Liver (tissue), 9 donors: ENCODE results near the gene LMLN. TPM values are rescaled to one million over a fixed set of nuclear protein-coding genes. Genes with fewer than 3 reads are reported as not detected.

Source experiments
- DNase-seq: peaks from one replicate; pipeline ENCODE4 v3.0.0-alpha.2; 2017; ENCODE audit warnings: low spot score
- H3K27ac ChIP-seq, 2 donors: one replicate each; pipeline ENCODE4 v1.7.0; 2013; ENCODE audit warnings: inconsistent platforms in 2 of 2, low read length in 2 of 2, control low read depth in 1 of 2, low read depth in 1 of 2, mild to moderate bottlenecking in 1 of 2
- H3K27me3 ChIP-seq, 4 donors: one replicate each; pipeline versions ENCODE4 v1.6.1 to v1.7.0; 2013; ENCODE audit warnings: low read length in 3 of 4, inconsistent platforms in 1 of 4, mild to moderate bottlenecking in 1 of 4, moderate library complexity in 1 of 4; ENCODE audit not compliant: control insufficient read depth in 4 of 4, insufficient read depth in 4 of 4
- H3K36me3 ChIP-seq, 4 donors: one replicate each; pipeline versions ENCODE4 v1.6.1 to v1.7.0; 2013; ENCODE audit warnings: low read length in 3 of 4, mild to moderate bottlenecking in 3 of 4, low read depth in 1 of 4, moderate library complexity in 1 of 4; ENCODE audit not compliant: control insufficient read depth in 4 of 4, insufficient read depth in 3 of 4
- H3K4me1 ChIP-seq, 4 donors: one replicate each; pipeline versions ENCODE4 v1.6.1 to v1.7.0; 2013; ENCODE audit warnings: low read length in 3 of 4, mild to moderate bottlenecking in 3 of 4, moderate library complexity in 1 of 4; ENCODE audit not compliant: control insufficient read depth in 4 of 4, insufficient read depth in 4 of 4
- H3K4me3 ChIP-seq, 3 donors: one replicate each; pipeline versions ENCODE4 v1.6.1 to v1.7.0; 2013; ENCODE audit warnings: low read length in 3 of 3, control low read depth in 1 of 3, low read depth in 1 of 3, mild to moderate bottlenecking in 1 of 3
- H3K9ac ChIP-seq, 2 donors: one replicate each; pipeline ENCODE4 v1.7.0; 2013; ENCODE audit warnings: low read length in 2 of 2, mild to moderate bottlenecking in 2 of 2, moderate library complexity in 2 of 2, control low read depth in 1 of 2, low read depth in 1 of 2
- H3K9me3 ChIP-seq, 4 donors: one replicate each; pipeline versions ENCODE4 v1.6.1 to v1.7.0; 2013; ENCODE audit warnings: low read length in 3 of 4; ENCODE audit not compliant: control insufficient read depth in 4 of 4
- ATF3 ChIP-seq: IDR thresholded peaks from 2 replicates; pipeline ENCODE4 v1.6.1; 2016; ENCODE audit warnings: antibody characterized with exemption
- CTCF ChIP-seq: fragments of 150-350 bp; IDR thresholded peaks from 2 replicates; pipeline ENCODE4 v1.5.1; 2017; ENCODE audit warnings: improper control_type of control experiment, low read depth, low read length; ENCODE audit not compliant: missing input control
- EGR1 ChIP-seq, 2 donors: IDR thresholded peaks; 2 replicates each; pipeline ENCODE4 v1.6.1; 2016 to 2018; ENCODE audit warnings: antibody characterized with exemption in 2 of 2, low read depth in 2 of 2
- FOXA1 ChIP-seq: IDR thresholded peaks from 2 replicates; pipeline ENCODE4 v1.6.1; 2016; ENCODE audit warnings: antibody characterized with exemption
- GABPA ChIP-seq, 2 donors: IDR thresholded peaks in 1 of 2; conservative IDR thresholded peaks in 1 of 2; 2 replicates each; pipeline ENCODE4 v1.6.1; 2016; ENCODE audit warnings: antibody characterized with exemption in 2 of 2, mild to moderate bottlenecking in 1 of 2, moderate library complexity in 1 of 2
- HNF4A ChIP-seq, 2 donors: conservative IDR thresholded peaks; 2 replicates each; pipeline ENCODE4 v1.6.1; 2016; ENCODE audit warnings: antibody characterized with exemption in 2 of 2, mild to moderate bottlenecking in 2 of 2
- HNF4G ChIP-seq: IDR thresholded peaks from 2 replicates; pipeline ENCODE4 v1.6.1; 2016; ENCODE audit warnings: antibody characterized with exemption
- JUND ChIP-seq, 2 donors: IDR thresholded peaks; 2 replicates each; pipeline ENCODE4 v1.6.1; 2016; ENCODE audit warnings: antibody characterized with exemption in 2 of 2
- RAD21 ChIP-seq, 2 donors: IDR thresholded peaks; 2 replicates each; pipeline ENCODE4 v1.6.1; 2016; ENCODE audit warnings: antibody characterized with exemption in 2 of 2, mild to moderate bottlenecking in 2 of 2
- REST ChIP-seq: IDR thresholded peaks from 2 replicates; pipeline ENCODE4 v1.6.1; 2016; ENCODE audit warnings: antibody characterized with exemption, mild to moderate bottlenecking
- RXRA ChIP-seq, 2 donors: IDR thresholded peaks; 2 replicates each; pipeline ENCODE4 v1.6.1; 2017 to 2018; ENCODE audit warnings: antibody characterized with exemption in 2 of 2, mild to moderate bottlenecking in 1 of 2
- SP1 ChIP-seq: IDR thresholded peaks from 2 replicates; pipeline ENCODE4 v1.6.1; 2018; ENCODE audit warnings: antibody characterized with exemption, mild to moderate bottlenecking
- TAF1 ChIP-seq: conservative IDR thresholded peaks from 2 replicates; pipeline ENCODE4 v1.6.1; 2016; ENCODE audit warnings: antibody characterized with exemption, mild to moderate bottlenecking
- YY1 ChIP-seq: IDR thresholded peaks from 2 replicates; pipeline ENCODE4 v1.6.1; 2016; ENCODE audit warnings: antibody characterized with exemption, mild to moderate bottlenecking
- ZBTB33 ChIP-seq: IDR thresholded peaks from 2 replicates; pipeline ENCODE4 v1.6.1; 2016; ENCODE audit warnings: antibody characterized with exemption
- WGBS: extraction: QIAGEN DNeasy Blood & Tissue Kit; methylation state at CpG from one replicate; pipeline ENCODE4 v1.1.7; 2013; 5-methylcytosine and 5-hydroxymethylcytosine counted together
- polyA plus RNA-seq, 2 donors: library from polyadenylated mRNA; stranded (reverse) in 1 of 2; unstranded in 1 of 2; fragments of 200-250 nt in 1 of 2; fragments of >200 nt in 1 of 2; fragmentation: Nextera tagmentation in 1 of 2; extraction: Ambion mirVana in 1 of 2; gene quantifications; one replicate each; pipeline versions ENCODE4 v1.2.1 to v1.2.3, GENCODE V29; 2013 to 2015
- total RNA-seq, 2 donors: library from RNA; depleted of rRNA; stranded (reverse); fragments of >200 nt; gene quantifications; one replicate each; pipeline ENCODE4 v1.2.3, GENCODE V29; 2014
- donor health status: healthy.
- donor health status: healthy.
- donor health status: healthy.
- donor health status: healthy.
- donor health status: healthy.

Gene LMLN
- total and polyA plus RNA-seq, 4 donors: 0.90 to 3.2 (median 1.8) TPM

- no peak overlapping the region for H3K27ac ChIP-seq
- 90% methylated on average over 33 of the region's 33 CpGs for WGBS
- no peak for DNase-seq
- H3K9ac ChIP-seq: no peak overlapping the region
- no peaks in the 10 kb centered on the region for H3K27me3 ChIP-seq
- TF ChIP-seq CTCF (no peak), EGR1 (IDR thresholded peaks at IDR 0.05; ENCODE audit: low read depth in 2 of 2) (no peak), RXRA (IDR thresholded peaks at IDR 0.05) (no peak), SP1 (no peak), YY1 (no peak), ZBTB33 (no peak), TAF1 (no peak), GABPA (IDR thresholded peaks at IDR 0.05 in 1 of 2, conservative IDR thresholded peaks at IDR 0.05 in 1 of 2) (no peak), ATF3 (no peak), HNF4G (no peak), FOXA1 (no peak), RAD21 (IDR thresholded peaks at IDR 0.05) (no peak), JUND (IDR thresholded peaks at IDR 0.05) (no peak), REST (no peak)
- H3K36me3 ChIP-seq: no peaks in the 10 kb centered on the region
- H3K4me1 ChIP-seq: no peaks in the 10 kb centered on the region
- no peaks in the 10 kb centered on the region for H3K9me3 ChIP-seq
- H3K4me3 ChIP-seq: no peak overlapping the region
Observed at GRCh38 chr3:197912741-197913476, 47.1 kb upstream of the LMLN start.

- Histone ChIP-seq H3K36me3 (no peaks in the 10 kb centered on the region), H3K27ac (no peak overlapping the region), H3K9ac (no peak overlapping the region), H3K4me1 (no peaks in the 10 kb centered on the region), H3K4me3 (no peak overlapping the region), H3K9me3 (no peaks in the 10 kb centered on the region), H3K27me3 (no peaks in the 10 kb centered on the region)
- 93% methylated on average over 12 of the region's 12 CpGs for WGBS
- no peak for DNase-seq
- no peak for TF ChIP-seq GABPA (IDR thresholded peaks at IDR 0.05 in 1 of 2, conservative IDR thresholded peaks at IDR 0.05 in 1 of 2)
- TF ChIP-seq RAD21 (IDR thresholded peaks at IDR 0.05): no peak
- no peak for TF ChIP-seq RXRA (IDR thresholded peaks at IDR 0.05)
- TF ChIP-seq REST: no peak
- TF ChIP-seq JUND (IDR thresholded peaks at IDR 0.05): no peak
- TF ChIP-seq CTCF: no peak
- no peak for TF ChIP-seq EGR1 (IDR thresholded peaks at IDR 0.05; ENCODE audit: low read depth in 2 of 2)
- TF ChIP-seq ATF3: no peak
- TF ChIP-seq HNF4A (conservative IDR thresholded peaks at IDR 0.05): no peak
- TF ChIP-seq FOXA1: no peak
Observed at GRCh38 chr3:197913641-197914380, 46.2 kb upstream of the LMLN start.
